Stimulated activated CD4-positive, alpha-beta T cell treated with anti-CD3 and anti-CD28 coated beads, Interleukin-4, amount 100 ng/mL, for 24 hours (primary cell): ENCODE measurements around the gene EHMT2.
"Not testable (repeated sequence)": the region's sequence is repeated elsewhere in the genome, so short reads cannot be mapped to it uniquely, and the experiment has no call there.

ENCODE experiments used
- DNase-seq: peaks from one replicate; pipeline ENCODE4 v3.0.0-alpha.2; 2020

Gene EHMT2

DNA sequence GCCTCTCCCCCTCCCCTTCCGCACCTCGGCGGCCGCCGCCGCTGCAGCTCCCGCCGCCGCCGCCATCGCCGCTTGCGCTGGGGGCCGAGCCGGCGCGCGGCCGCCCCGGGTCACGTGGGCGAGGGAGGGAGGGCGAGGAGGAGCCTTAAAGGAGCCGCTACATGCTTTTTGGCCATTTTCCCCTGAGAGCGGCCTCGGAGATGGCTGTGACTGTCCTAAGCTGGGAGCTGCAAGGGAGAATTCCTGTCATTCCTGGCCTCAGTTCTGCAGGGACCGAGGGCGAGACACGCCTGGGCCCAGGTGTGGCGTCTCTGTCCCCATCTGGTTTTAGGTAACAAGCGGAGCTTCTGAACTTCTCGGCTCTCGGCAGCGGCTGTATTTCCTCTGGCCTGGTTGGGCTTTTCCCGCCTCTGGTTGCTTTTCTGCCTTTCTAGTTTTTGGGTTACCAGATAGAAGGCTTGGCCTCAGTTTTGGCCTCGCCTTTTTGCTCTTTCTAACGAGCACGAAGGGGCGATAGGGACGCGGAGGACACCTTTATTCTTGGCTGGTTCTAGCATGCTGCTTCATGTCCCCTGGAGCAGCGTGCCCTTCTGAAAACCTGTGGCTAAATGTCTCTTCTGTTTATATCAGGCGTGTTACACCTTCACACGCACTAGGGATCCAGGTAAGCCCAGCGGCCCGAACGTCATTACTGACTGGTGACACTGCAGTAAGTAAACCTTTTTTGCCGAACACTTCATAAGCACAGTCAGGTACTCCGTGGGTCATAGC lies at the start of gene EHMT2:
TSS of gene EHMT2 (minus strand) at position 87 of the 771 bp plus-strand sequence. CDS start at position 66, 21 bp downstream.
- peak; percentile 86 for DNase-seq

- no peak for DNase-seq
Observed at GRCh38 chr6:31947070-31947675, 49.7 kb upstream of the EHMT2 start.

GRCh38 chr6:31946370-31946885 lies 48.9 kb upstream of the EHMT2 start:
- no peak for DNase-seq

DNA sequence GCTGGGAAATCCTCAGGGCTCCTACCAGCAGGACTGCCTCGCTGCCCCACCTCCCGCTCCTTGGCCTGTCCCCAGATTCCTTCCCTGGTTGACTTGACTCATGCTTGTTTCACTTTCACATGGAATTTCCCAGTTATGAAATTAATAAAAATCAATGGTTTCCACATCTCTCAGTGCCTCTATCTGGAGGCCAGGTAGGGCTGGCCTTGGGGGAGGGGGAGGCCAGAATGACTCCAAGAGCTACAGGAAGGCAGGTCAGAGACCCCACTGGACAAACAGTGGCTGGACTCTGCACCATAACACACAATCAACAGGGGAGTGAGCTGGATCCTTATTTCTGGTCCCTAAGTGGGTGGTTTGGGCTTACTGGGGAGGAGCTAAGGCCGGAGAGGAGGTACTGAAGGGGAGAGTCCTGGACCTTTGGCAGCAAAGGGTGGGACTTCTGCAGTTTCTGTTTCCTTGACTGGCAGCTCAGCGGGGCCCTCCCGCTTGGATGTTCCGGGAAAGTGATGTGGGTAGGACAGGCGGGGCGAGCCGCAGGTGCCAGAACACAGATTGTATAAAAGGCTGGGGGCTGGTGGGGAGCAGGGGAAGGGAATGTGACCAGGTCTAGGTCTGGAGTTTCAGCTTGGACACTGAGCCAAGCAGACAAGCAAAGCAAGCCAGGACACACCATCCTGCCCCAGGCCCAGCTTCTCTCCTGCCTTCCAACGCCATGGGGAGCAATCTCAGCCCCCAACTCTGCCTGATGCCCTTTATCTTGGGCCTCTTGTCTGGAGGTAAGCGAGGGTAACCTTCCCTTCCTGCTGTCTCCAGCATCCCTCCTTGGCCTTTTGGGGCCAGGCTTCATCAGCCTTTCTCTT lies 48.2 kb upstream of the EHMT2 start, which contains the start of gene CFB:
TSS of gene CFB (plus strand) at position 589 of the 863 bp plus-strand sequence. CDS start at position 716, 127 bp downstream.
- no peak for DNase-seq

GRCh38 chr6:31945154-31945506 lies 47.6 kb upstream of the EHMT2 start:
- no peak for DNase-seq

DNA sequence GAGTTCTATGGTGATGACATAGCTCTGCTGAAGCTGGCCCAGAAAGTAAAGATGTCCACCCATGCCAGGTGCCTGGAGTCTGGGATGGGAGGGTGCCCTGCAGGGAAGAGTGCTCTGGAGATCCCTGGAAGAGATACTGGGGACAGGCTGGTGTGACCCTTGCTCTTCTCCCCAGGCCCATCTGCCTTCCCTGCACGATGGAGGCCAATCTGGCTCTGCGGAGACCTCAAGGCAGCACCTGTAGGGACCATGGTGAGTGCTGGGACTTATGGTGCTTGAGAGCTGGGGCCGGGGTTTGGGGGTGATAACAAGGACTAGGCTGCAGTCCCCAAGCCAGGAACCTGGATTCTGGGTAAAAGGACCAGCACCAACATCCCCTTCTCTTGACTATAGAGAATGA lies 46.2 kb upstream of the EHMT2 start:
- no peak for DNase-seq

- DNase-seq = no peak
Observed at GRCh38 chr6:31940256-31940664, 42.8 kb upstream of the EHMT2 start.

DNA sequence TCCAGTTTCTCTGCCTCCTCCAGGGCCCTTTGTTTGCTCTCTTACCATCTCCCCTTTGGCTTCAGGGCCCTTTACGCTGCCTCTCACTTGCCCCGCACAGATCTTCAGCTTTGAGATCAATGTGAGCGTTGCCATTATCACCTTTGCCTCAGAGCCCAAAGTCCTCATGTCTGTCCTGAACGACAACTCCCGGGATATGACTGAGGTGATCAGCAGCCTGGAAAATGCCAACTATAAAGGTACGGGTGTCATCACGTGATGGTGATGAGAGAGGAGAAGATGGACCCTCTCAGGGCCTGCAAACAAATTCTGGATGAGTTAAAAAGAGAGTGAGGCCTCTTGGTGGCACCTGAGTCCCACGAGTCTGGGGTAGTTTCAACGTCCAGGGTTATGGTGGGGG lies 38.3 kb upstream of the EHMT2 start:
- no peak for DNase-seq

DNA sequence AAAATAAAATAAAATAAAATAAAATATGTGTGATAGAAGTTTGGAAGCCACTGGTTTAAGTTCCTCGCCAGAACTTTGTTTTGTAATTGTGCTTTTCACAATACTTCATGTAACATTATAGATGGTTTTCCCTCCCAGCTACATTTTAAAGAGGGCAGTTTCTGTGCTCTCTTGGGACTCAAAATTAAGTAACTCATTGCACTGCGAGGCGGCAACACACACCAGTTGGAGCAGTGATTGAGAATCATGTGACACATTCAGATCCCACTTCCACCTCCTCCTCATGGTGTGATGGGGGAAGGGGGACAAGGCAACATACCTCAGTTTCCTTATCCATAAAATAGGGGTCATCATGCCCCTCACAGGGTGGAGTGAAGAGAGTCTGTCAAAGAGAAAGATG lies 37.5 kb upstream of the EHMT2 start:
- no peak for DNase-seq

DNA sequence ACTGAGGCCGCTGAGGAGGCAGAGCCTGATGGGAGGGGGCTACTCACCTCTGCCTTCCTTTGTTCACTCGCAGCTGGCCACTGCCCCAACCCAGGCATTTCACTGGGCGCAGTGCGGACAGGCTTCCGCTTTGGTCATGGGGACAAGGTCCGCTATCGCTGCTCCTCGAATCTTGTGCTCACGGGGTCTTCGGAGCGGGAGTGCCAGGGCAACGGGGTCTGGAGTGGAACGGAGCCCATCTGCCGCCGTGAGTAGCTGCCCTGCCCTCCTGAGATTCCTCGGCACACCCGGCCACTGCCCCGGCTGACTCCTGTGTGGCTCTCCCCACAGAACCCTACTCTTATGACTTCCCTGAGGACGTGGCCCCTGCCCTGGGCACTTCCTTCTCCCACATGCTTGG lies 36.0 kb upstream of the EHMT2 start:
- DNase-seq = no peak

DNA sequence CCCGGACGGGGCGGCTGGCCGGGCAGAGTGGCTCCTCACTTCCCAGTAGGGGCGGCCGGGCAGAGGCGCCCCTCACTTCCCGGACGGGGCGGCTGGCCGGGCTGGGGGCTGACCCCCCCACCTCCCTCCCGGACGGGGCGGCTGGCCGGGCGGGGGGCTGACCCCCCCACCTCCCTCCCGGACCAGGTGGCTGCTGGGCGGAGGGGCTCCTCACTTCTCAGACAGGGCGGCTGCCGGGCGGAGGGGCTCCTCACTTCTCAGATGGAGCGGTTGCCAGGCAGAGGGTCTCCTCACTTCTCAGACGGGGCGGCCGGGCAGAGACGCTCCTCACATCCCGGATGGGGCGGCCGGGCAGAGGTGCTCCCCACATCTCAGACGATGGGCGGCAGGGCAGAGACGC lies 34.6 kb upstream of the EHMT2 start:
- DNase-seq = not testable (repeated sequence)

DNA sequence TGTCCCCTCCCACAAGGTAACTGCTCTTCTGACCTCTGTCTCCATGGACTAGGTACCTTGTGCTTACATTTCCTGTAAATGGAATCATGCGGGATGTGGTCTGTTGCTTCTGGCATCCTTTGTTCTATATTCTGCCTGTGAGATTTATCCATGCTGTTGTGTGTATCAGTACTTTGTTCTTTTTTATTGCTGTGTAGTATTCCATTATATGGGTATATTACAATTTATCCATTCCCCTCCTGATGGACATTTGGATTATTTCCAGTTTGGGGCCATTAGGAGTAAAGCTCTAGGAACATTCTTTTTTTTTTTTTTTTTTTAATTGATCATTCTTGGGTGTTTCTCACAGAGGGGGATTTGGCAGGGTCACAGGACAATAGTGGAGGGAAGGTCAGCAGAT lies 33.5 kb upstream of the EHMT2 start:
- no peak for DNase-seq

- DNase-seq = no peak
Observed at GRCh38 chr6:31928672-31928939, 31.1 kb upstream of the EHMT2 start.

- DNase-seq = no peak
Observed at GRCh38 chr6:31927863-31928671, 30.6 kb upstream of the EHMT2 start.

DNA sequence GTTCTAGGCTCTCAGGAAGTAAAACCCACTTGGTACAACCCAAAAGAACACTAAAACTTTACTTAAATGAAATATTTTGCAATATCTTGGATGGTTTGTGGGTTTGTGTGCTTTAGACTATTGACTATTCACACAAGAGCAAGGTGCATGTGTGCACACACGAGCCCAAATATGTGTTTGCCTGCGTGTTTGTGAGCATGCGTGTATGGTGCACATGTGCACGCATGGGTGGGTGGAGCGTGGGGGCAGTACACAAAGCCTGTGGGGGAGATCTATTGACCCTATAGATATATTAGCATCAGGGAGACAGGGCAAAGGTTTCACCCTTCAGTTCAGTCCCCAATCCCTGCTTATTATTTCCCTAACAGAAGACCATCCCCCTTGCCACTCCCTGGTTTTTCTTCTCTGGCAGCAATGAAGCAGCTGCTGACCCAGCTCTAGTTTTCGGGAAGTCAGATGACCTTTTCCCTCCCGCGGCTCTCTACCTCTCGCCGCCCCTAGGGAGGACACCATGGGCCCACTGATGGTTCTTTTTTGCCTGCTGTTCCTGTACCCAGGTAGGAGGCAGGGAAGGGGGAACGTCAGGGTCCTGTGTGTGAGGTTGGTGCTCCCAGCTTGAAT lies 29.9 kb upstream of the EHMT2 start, which contains the start of gene C2:
TSS of gene C2 (plus strand) at position 476 of the 621 bp plus-strand sequence. CDS start at position 512, 36 bp downstream.
- no peak for DNase-seq

- DNase-seq = peak; percentile 24
Observed at GRCh38 chr6:31922942-31923341, 25.4 kb upstream of the EHMT2 start.

DNA sequence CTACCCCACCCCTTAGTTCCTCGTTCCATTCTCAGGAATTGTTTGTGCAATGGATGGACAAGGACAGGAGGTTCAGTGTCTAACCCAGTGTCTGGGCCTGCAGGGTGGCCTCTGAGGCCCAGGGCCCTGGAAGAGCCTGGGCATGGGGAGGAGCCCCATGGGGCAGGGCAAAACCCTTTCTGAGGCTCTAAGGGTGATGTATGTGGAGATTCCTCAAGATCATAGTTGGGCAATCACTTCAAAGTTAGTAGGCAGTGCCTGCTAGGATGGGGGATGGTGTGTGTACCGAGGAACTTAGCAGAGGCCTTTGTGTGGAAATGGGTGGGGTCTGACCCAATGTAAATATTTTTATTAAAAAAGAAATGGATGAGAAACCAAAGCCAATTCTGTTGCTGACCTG lies 23.3 kb upstream of the EHMT2 start:
- DNase-seq = no peak

GRCh38 chr6:31919624-31920303 lies 22.3 kb upstream of the EHMT2 start:
- no peak for DNase-seq

DNA sequence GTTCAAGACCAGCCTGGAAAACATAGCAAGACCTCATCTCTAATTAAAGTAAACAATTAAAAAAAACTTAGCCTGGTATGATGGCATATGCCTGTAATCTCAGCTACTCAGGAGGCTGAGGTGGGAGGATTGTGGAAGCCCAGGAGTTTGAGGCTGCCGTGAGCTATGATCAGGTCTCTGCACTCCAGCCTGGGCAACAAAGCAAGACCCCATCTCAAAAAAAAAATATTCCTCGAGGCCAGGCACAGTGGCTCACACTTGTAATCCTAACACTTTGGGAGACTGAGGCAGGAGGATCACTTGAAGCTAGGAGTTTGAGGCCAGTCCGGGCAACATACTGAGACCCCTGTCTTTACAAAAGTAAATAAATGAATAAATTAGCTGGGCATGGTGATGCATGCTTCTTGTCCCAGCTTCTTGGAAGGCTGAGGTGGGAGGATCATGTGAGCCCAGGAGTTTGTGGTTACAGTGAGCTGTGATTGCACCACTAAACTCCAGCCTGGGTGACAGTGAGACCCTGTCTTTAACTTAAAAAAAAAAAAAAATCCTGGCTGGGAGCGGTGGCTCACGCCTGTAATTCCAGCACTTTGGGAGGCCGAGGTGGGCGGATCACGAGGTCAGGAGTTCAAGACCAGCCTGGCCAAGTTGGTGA lies 20.7 kb upstream of the EHMT2 start:
- no peak for DNase-seq

- no peak for DNase-seq
Observed at GRCh38 chr6:31915756-31916155, 18.3 kb upstream of the EHMT2 start.

- DNase-seq = no peak
Observed at GRCh38 chr6:31915351-31915750, 17.9 kb upstream of the EHMT2 start.
